H1 (cell line): ENCODE data around the gene TMEM165. TPM values are rescaled to one million over a fixed set of nuclear protein-coding genes. Genes with fewer than 3 reads are reported as not detected.

Experiments
- CTCF ChIA-PET: fragments of 300-600 bp; sonication (Branson Sonifier 250); formaldehyde crosslinking; loops from one replicate; lab custom pipeline; 2021; ENCODE audit not compliant: partially characterized antibody; lab: Charles Lee
- POLR2A ChIA-PET: fragments of 300-600 bp; sonication (Branson Sonifier 250); formaldehyde crosslinking; loops from one replicate; lab custom pipeline; 2021; ENCODE audit warnings: inconsistent platforms; ENCODE audit not compliant: partially characterized antibody; lab: Charles Lee
- DNase-seq, 2 experiments: peaks; one replicate each; pipeline versions ENCODE4 v3.0.0 to v3.0.0-alpha.2; 2010 to 2022; ENCODE audit warnings: low spot score in 2 of 2, low read depth in 1 of 2, mixed read lengths in 1 of 2
- FAIRE-seq: peaks from 2 replicates; lab custom pipeline; 2011; peaks lifted over from hg19 to GRCh38; lab: Jason Lieb, UNC
- H2AFZ ChIP-seq: 2 replicates; pipeline ENCODE4 v1.8.1; 2012; ENCODE audit warnings: low read length, inconsistent platforms
- H2AK5ac ChIP-seq: 2 replicates; pipeline ENCODE4 v1.6.1; 2013; ENCODE audit warnings: low read depth, low read length
- H2BK120ac ChIP-seq: replicated peaks from 2 replicates; pipeline ENCODE3; 2013; ENCODE audit warnings: low read depth, low read length, inconsistent platforms
- H2BK12ac ChIP-seq: 2 replicates; pipeline ENCODE4 v1.6.1; 2013; ENCODE audit warnings: low read depth, low read length
- H2BK15ac ChIP-seq: 2 replicates; pipeline ENCODE4 v1.6.1; 2013; ENCODE audit warnings: low read length
- H2BK20ac ChIP-seq: 2 replicates; pipeline ENCODE4 v1.6.1; 2013; ENCODE audit warnings: low read length
- H2BK5ac ChIP-seq: 2 replicates; pipeline ENCODE4 v1.6.1; 2013; ENCODE audit warnings: low read depth, low read length
- H3K14ac ChIP-seq: 2 replicates; pipeline ENCODE4 v1.6.1; 2013; ENCODE audit warnings: inconsistent platforms; ENCODE audit not compliant: insufficient read length
- H3K18ac ChIP-seq: 2 replicates; pipeline ENCODE4 v1.6.1; 2013; ENCODE audit warnings: low read length; ENCODE audit errors: extremely low read depth
- H3K23ac ChIP-seq: 2 replicates; pipeline ENCODE4 v1.6.1; 2013; ENCODE audit warnings: inconsistent platforms; ENCODE audit not compliant: insufficient read length
- H3K23me2 ChIP-seq: 2 replicates; pipeline ENCODE4 v1.6.1; 2013; ENCODE audit warnings: low read depth, low read length
- H3K27ac ChIP-seq: 2 replicates; pipeline ENCODE4 v1.6.1; 2011; ENCODE audit warnings: low read depth, low read length, inconsistent platforms
- H3K27me3 ChIP-seq, 4 experiments: replicated peaks in 1 of 4; 1 replicate in 1 of 4; 2 replicates in 3 of 4; pipeline versions ENCODE4 v1.6.1 to v1.8.1; 2011 to 2013; ENCODE audit warnings: low read length in 3 of 4, mild to moderate bottlenecking in 3 of 4, inconsistent platforms in 2 of 4, mixed read lengths in 2 of 4, moderate library complexity in 1 of 4; ENCODE audit not compliant: control insufficient read depth in 3 of 4, insufficient read depth in 3 of 4; ENCODE audit errors: extremely low read depth in 1 of 4
- H3K36me3 ChIP-seq, 4 experiments: 2 replicates each; pipeline versions ENCODE4 v1.6.1 to v1.8.1; 2011 to 2013; ENCODE audit warnings: mild to moderate bottlenecking in 4 of 4, low read length in 3 of 4, moderate library complexity in 2 of 4, control low read depth in 1 of 4, inconsistent platforms in 1 of 4; ENCODE audit not compliant: insufficient read depth in 4 of 4, control insufficient read depth in 2 of 4
- H3K4ac ChIP-seq: replicated peaks from 2 replicates; pipeline ENCODE3; 2013; ENCODE audit warnings: low read length, low read depth, mixed read lengths, inconsistent platforms; ENCODE audit not compliant: insufficient read length
- H3K4me1 ChIP-seq, 4 experiments: replicated peaks in 1 of 4; 1 replicate in 1 of 4; 2 replicates in 3 of 4; pipeline versions ENCODE4 v1.6.1 to v1.8.1; 2011 to 2013; ENCODE audit warnings: low read length in 3 of 4, inconsistent platforms in 2 of 4, mixed read lengths in 1 of 4; ENCODE audit not compliant: insufficient read depth in 4 of 4, control insufficient read depth in 3 of 4
- H3K4me2 ChIP-seq, 2 experiments: 2 replicates each; pipeline versions ENCODE4 v1.6.1 to v1.8.1; 2011 to 2013; ENCODE audit warnings: low read depth in 2 of 2, low read length in 2 of 2, control low read depth in 1 of 2, inconsistent platforms in 1 of 2, mild to moderate bottlenecking in 1 of 2; ENCODE audit not compliant: insufficient read depth in 1 of 2
- H3K4me3 ChIP-seq, 4 experiments: fragments of 200-600, 300-600 bp in 1 of 4; sonication (generic), shearing (Covaris generic), sonication (Bioruptor Twin) in 1 of 4; 2 replicates each; pipeline versions ENCODE4 v1.5.1 to v1.8.1; 2011 to 2016; ENCODE audit warnings: low read length in 4 of 4, low read depth in 3 of 4, control low read depth in 2 of 4, inconsistent platforms in 2 of 4, mild to moderate bottlenecking in 2 of 4, mixed read lengths in 1 of 4, moderate library complexity in 1 of 4; ENCODE audit not compliant: insufficient read depth in 2 of 4; ENCODE audit errors: extremely low read depth in 1 of 4
- H3K56ac ChIP-seq: replicated peaks from 2 replicates; pipeline ENCODE3; 2013; ENCODE audit warnings: low read depth, mild to moderate bottlenecking, mixed read lengths, low read length, inconsistent platforms; ENCODE audit not compliant: insufficient read length
- H3K79me1 ChIP-seq: 2 replicates; pipeline ENCODE4 v1.6.1; 2013; ENCODE audit warnings: low read depth, low read length, control low read depth
- H3K79me2 ChIP-seq, 2 experiments: 2 replicates each; pipeline versions ENCODE4 v1.6.1 to v1.8.1; 2012 to 2013; ENCODE audit warnings: low read length in 2 of 2, mild to moderate bottlenecking in 2 of 2, inconsistent platforms in 1 of 2; ENCODE audit not compliant: insufficient read depth in 2 of 2, control insufficient read depth in 1 of 2
- H3K9ac ChIP-seq, 4 experiments: replicated peaks in 1 of 4; 1 replicate in 1 of 4; 2 replicates in 3 of 4; pipeline versions ENCODE4 v1.6.1 to v1.8.1; 2011 to 2013; ENCODE audit warnings: low read depth in 3 of 4, low read length in 3 of 4, control low read depth in 2 of 4, mild to moderate bottlenecking in 2 of 4, moderate library complexity in 2 of 4, inconsistent platforms in 1 of 4; ENCODE audit errors: extremely low read depth in 1 of 4
- H3K9me3 ChIP-seq, 2 experiments: 2 replicates each; pipeline versions ENCODE4 v1.6.1 to v1.8.1; 2012 to 2013; ENCODE audit warnings: mild to moderate bottlenecking in 2 of 2, moderate library complexity in 2 of 2, control low read depth in 1 of 2, inconsistent platforms in 1 of 2, low read depth in 1 of 2, low read length in 1 of 2, mixed read lengths in 1 of 2; ENCODE audit not compliant: insufficient read depth in 2 of 2
- H4K20me1 ChIP-seq, 2 experiments: replicated peaks in 1 of 2; 2 replicates each; pipeline versions ENCODE3 to v1.8.1; 2011 to 2013; ENCODE audit warnings: inconsistent platforms in 2 of 2, low read length in 2 of 2, mild to moderate bottlenecking in 1 of 2; ENCODE audit not compliant: insufficient read depth in 2 of 2, control insufficient read depth in 1 of 2
- H4K5ac ChIP-seq: 2 replicates; pipeline ENCODE4 v1.6.1; 2013; ENCODE audit warnings: low read length, low read depth, mixed read lengths, inconsistent platforms; ENCODE audit not compliant: insufficient read length
- H4K8ac ChIP-seq: 2 replicates; pipeline ENCODE4 v1.8.0; 2013; ENCODE audit warnings: mild to moderate bottlenecking, moderate library complexity, low read length, inconsistent platforms; ENCODE audit not compliant: insufficient read depth; ENCODE audit errors: extremely low read depth
- H4K91ac ChIP-seq: replicated peaks from 2 replicates; pipeline ENCODE3; 2013; ENCODE audit warnings: low read length, mixed read lengths, inconsistent platforms; ENCODE audit not compliant: insufficient read length
- ATF3 ChIP-seq: IDR thresholded peaks from 2 replicates; pipeline ENCODE4 v1.6.1; 2011; ENCODE audit warnings: low read depth, mild to moderate bottlenecking, low read length; ENCODE audit not compliant: insufficient read depth
- BACH1 ChIP-seq: IDR thresholded peaks from 2 replicates; pipeline ENCODE4 v1.6.1; 2012; ENCODE audit warnings: low read length, improper control_type of control experiment
- BCL11A ChIP-seq, 2 experiments: IDR thresholded peaks; one replicate each; pipeline ENCODE4 v1.6.1; 2011; ENCODE audit warnings: low read depth in 2 of 2, low read length in 2 of 2, mild to moderate bottlenecking in 2 of 2
- BRCA1 ChIP-seq: IDR thresholded peaks from 2 replicates; pipeline ENCODE4 v1.6.1; 2012; ENCODE audit warnings: low read depth, low read length, improper control_type of control experiment
- CHD1 ChIP-seq: IDR thresholded peaks from 2 replicates; pipeline ENCODE4 v1.6.1; 2012; ENCODE audit warnings: low read depth, low read length, improper control_type of control experiment
- HDAC6 ChIP-seq: IDR thresholded peaks from one replicate; pipeline ENCODE4 v1.7.1; 2012; ENCODE audit warnings: low read depth, mild to moderate bottlenecking, inconsistent platforms, low read length, moderate library complexity
- POU5F1 ChIP-seq: IDR thresholded peaks from 2 replicates; pipeline ENCODE4 v1.6.1; 2011; ENCODE audit warnings: low read depth, mild to moderate bottlenecking, low read length, moderate library complexity
- SIN3A ChIP-seq, 2 experiments: IDR thresholded peaks in 1 of 2; conservative IDR thresholded peaks in 1 of 2; 2 replicates each; pipeline ENCODE4 v1.6.1; 2011 to 2012; ENCODE audit warnings: low read length in 2 of 2, improper control_type of control experiment in 1 of 2, low read depth in 1 of 2, mild to moderate bottlenecking in 1 of 2
- SIRT6 ChIP-seq: IDR thresholded peaks from one replicate; pipeline ENCODE4 v1.7.1; 2012; ENCODE audit warnings: low read length, inconsistent platforms
- TCF12 ChIP-seq: IDR thresholded peaks from 2 replicates; pipeline ENCODE4 v1.6.1; 2011; ENCODE audit warnings: low read depth, mild to moderate bottlenecking, low read length
- TEAD4 ChIP-seq: IDR thresholded peaks from 2 replicates; pipeline ENCODE4 v1.6.1; 2012; ENCODE audit warnings: low read depth, low read length, inconsistent platforms, mixed read lengths
- YY1 ChIP-seq: IDR thresholded peaks from 2 replicates; pipeline ENCODE4 v1.6.1; 2011; ENCODE audit warnings: low read depth, mild to moderate bottlenecking, low read length
- WGBS, 2 experiments: shearing (Covaris generic) in 1 of 2; methylation state at CpG; one replicate each; pipeline versions ENCODE4 v1.1.6 to v1.1.7; 2013 to 2015; ENCODE audit warnings: low lambda C conversion rate in 2 of 2, mixed read lengths in 2 of 2, inconsistent platforms in 1 of 2, low coverage in 1 of 2, missing lambda C conversion rate in 1 of 2; ENCODE audit not compliant: insufficient replicate concordance in 2 of 2, insufficient coverage in 1 of 2, insufficient read length in 1 of 2; ENCODE audit errors: extremely low coverage in 1 of 2, missing lambda C conversion rate in 1 of 2; 5-methylcytosine and 5-hydroxymethylcytosine counted together
- polyA plus RNA-seq, 7 experiments: library from polyadenylated mRNA; depleted of rRNA in 3 of 7; stranded (reverse) in 5 of 7; unstranded in 2 of 7; fragments of >200 nt in 5 of 7; fragments of 200-250 nt in 2 of 7; gene quantifications; 1 replicate in 5 of 7; 2 replicates in 1 of 7; 4 replicates in 1 of 7; pipeline versions ENCODE4 v1.2.1 to v1.2.3, GENCODE V29; 2011 to 2013; ENCODE audit warnings: missing spikeins in 2 of 7, mixed read lengths in 2 of 7
- total RNA-seq: library from RNA; stranded (reverse); fragmentation: NEBNext Ultra II Directional; extraction: Animal tissue kit (Norgen Biotek cat#: 25700); gene quantifications from 2 replicates; pipeline ENCODE4 v1.2.1, GENCODE V29; 2021

Gene TMEM165
- total and polyA plus RNA-seq, 2 of the 8 experiments (the other 6 are each of a cell fraction or from before 2014, with no cell fraction given) = 85.5 to 125 TPM

GRCh38 chr4:55386840-55387239 lies 8.9 kb upstream of the TMEM165 start:
- no peaks in the 10 kb centered on the region for H4K20me1 ChIP-seq
- H3K9me3 ChIP-seq = no peaks in the 10 kb centered on the region
- H3K4me3 ChIP-seq = no peak overlapping the region
- FAIRE-seq (no peak), DNase-seq (no peak)
- H2AFZ ChIP-seq = no peak overlapping the region
- no peak overlapping the region for H4K5ac ChIP-seq
- no peak overlapping the region for H2AK5ac ChIP-seq
- ChIA-PET POLR2A (interaction anchor here (1.8 kb wide), 1 partner anchor 15 kb away, joined by 5 read pairs; no protein-coding TSS in a partner anchor), CTCF (interaction anchor here (0.8 to 2.3 kb wide), 3 partner anchors 21 to 40 kb away, joined by 3 to 5 read pairs (median 4); no protein-coding TSS in a partner anchor)
- TF ChIP-seq TEAD4 (no peak), BCL11A (IDR thresholded peaks at IDR 0.05; ENCODE audit: low read depth in 2 of 2, low read length in 2 of 2) (no peak), SIRT6 (no peak), HDAC6 (no peak), BRCA1 (no peak), ATF3 (no peak), TCF12 (no peak), YY1 (no peak), SIN3A (conservative IDR thresholded peaks at IDR 0.05 in 1 of 2, IDR thresholded peaks at IDR 0.05 in 1 of 2; ENCODE audit: low read depth in 1 of 2, low read length in 2 of 2) (no peak), CHD1 (no peak), POU5F1 (no peak), BACH1 (no peak)
- H3K9ac ChIP-seq = no peak overlapping the region
- H3K36me3 ChIP-seq = no peaks in the 10 kb centered on the region
- no peak overlapping the region for H2BK20ac ChIP-seq
- H2BK120ac ChIP-seq = no peak overlapping the region
- no peak overlapping the region for H4K91ac ChIP-seq
- H3K4ac ChIP-seq = no peak overlapping the region
- H3K14ac ChIP-seq = no peak overlapping the region
- no peak overlapping the region for H3K27ac ChIP-seq
- no peak overlapping the region for H4K8ac ChIP-seq
- H2BK5ac ChIP-seq = no peak overlapping the region
- H3K23ac ChIP-seq = no peak overlapping the region
- H3K79me2 ChIP-seq = no peaks in the 10 kb centered on the region
- WGBS, 2 experiments = 93% methylated on average over 2 of the region's 2 CpGs; no CpG with 5 or more reads in 1 of the 2 experiments
- H3K18ac ChIP-seq = no peak overlapping the region
- no peaks in the 10 kb centered on the region for H3K23me2 ChIP-seq
- H3K79me1 ChIP-seq = no peaks in the 10 kb centered on the region
- H3K4me1 ChIP-seq = no peaks in the 10 kb centered on the region
- H3K56ac ChIP-seq = no peak overlapping the region
- no peaks in the 10 kb centered on the region for H3K27me3 ChIP-seq
- H2BK15ac ChIP-seq = no peak overlapping the region
- no peak overlapping the region for H3K4me2 ChIP-seq
- H2BK12ac ChIP-seq = no peak overlapping the region
